Measurements from ENCODE around the gene SLC38A8.

GRCh38 chr16:84074721-84075120 is 32.1 kb upstream of the SLC38A8 start:
- TF ChIP-seq CTBP1 (IDR thresholded peaks at IDR 0.05; ENCODE audit: borderline replicate concordance) (no peak), PKNOX1 (IDR thresholded peaks at IDR 0.05) (no peak), FOXM1 (IDR thresholded peaks at IDR 0.05; ENCODE audit: borderline replicate concordance) (no peak), HDGF (IDR thresholded peaks at IDR 0.05; ENCODE audit: borderline replicate concordance) (no peak), LEF1 (IDR thresholded peaks at IDR 0.05; ENCODE audit: borderline replicate concordance) (no peak)
